ENCODE data around the gene FKBP5. TPM values are rescaled to one million over a fixed set of nuclear protein-coding genes. Genes with fewer than 3 reads are reported as not detected.
"Not testable (repeated sequence)": the region's sequence is repeated elsewhere in the genome, so short reads cannot be mapped to it uniquely, and the experiment has no call there.

Gene FKBP5
- total RNA-seq, 2 donors from 2014 or later = 83.1 to 193 TPM

GRCh38 chr6:35582315-35582714, 106.4 kb downstream of the FKBP5 start:
- DNase-seq (ENCODE audit: low spot score) = no peak
- intact Hi-C loops (cut with DNase I) = loop anchor here (5.0 to 10.0 kb wide), 2 partner anchors 60 to 102 kb away; partner anchors contain the start of gene FKBP5 (in 1 of the 2)

- DNase-seq (ENCODE audit: low spot score) = no peak
- intact Hi-C loops (cut with DNase I) = loop anchor here (5.0 to 10.0 kb wide), 2 partner anchors 59 to 103 kb away; partner anchors contain the start of gene FKBP5 (in 1 of the 2)
Measured at GRCh38 chr6:35581633-35582032, 107.1 kb downstream of the FKBP5 start.

- DNase-seq (ENCODE audit: low spot score) = no peak
Measured at GRCh38 chr6:35580836-35581235, 107.9 kb downstream of the FKBP5 start.

GRCh38 chr6:35576682-35577081, 112.0 kb downstream of the FKBP5 start:
- DNase-seq (ENCODE audit: low spot score) = no peak
- intact Hi-C loops (cut with DNase I) = no loop called here

More at GRCh38 chr6:35580836-35581235, 107.9 kb downstream of the FKBP5 start:
- intact Hi-C loops (cut with DNase I) = loop anchor here (5.0 to 10.0 kb wide), 2 partner anchors 59 to 104 kb away; partner anchors contain the start of gene FKBP5 (in 1 of the 2)

- DNase-seq (ENCODE audit: low spot score) = no peak
- intact Hi-C loops (cut with DNase I) = no loop called here
Measured at GRCh38 chr6:35573495-35574110, 115.1 kb downstream of the FKBP5 start.

- DNase-seq (ENCODE audit: low spot score); intact Hi-C loops (cut with DNase I): not testable (repeated sequence)
Measured at GRCh38 chr6:35570885-35571330, 117.8 kb downstream of the FKBP5 start.

GRCh38 chr6:35569011-35569461, 119.7 kb downstream of the FKBP5 start:
- DNase-seq (ENCODE audit: low spot score) = peak; percentile 90
- intact Hi-C loops (cut with DNase I) = no loop called here

- no peak for DNase-seq (ENCODE audit: low spot score)
- intact Hi-C loops (cut with DNase I) = no loop called here
Measured at GRCh38 chr6:35566794-35567193, 121.9 kb downstream of the FKBP5 start.

GRCh38 chr6:35564733-35565132, 124.0 kb downstream of the FKBP5 start:
- no peak for DNase-seq (ENCODE audit: low spot score)
- intact Hi-C loops (cut with DNase I) = no loop called here

- intact Hi-C loops (cut with DNase I) = no loop called here
- no peak for DNase-seq (ENCODE audit: low spot score)
Measured at GRCh38 chr6:35562060-35562459, 126.7 kb downstream of the FKBP5 start.

- DNase-seq (ENCODE audit: low spot score) = no peak
- intact Hi-C loops (cut with DNase I) = no loop called here
Measured at GRCh38 chr6:35561113-35561512, 127.6 kb downstream of the FKBP5 start.

GRCh38 chr6:35558571-35558970, 130.1 kb downstream of the FKBP5 start:
- intact Hi-C loops (cut with DNase I) = no loop called here
- no peak for DNase-seq (ENCODE audit: low spot score)

- intact Hi-C loops (cut with DNase I) = no loop called here
- no peak for DNase-seq (ENCODE audit: low spot score)
Measured at GRCh38 chr6:35557239-35557638, 131.5 kb downstream of the FKBP5 start.

- DNase-seq (ENCODE audit: low spot score) = no peak
- intact Hi-C loops (cut with DNase I) = no loop called here
Measured at GRCh38 chr6:35554811-35555210, 133.9 kb downstream of the FKBP5 start.

- intact Hi-C loops (cut with DNase I) = no loop called here
Measured at GRCh38 chr6:35553315-35553714, 135.4 kb downstream of the FKBP5 start.

GRCh38 chr6:35552285-35552917, 136.3 kb downstream of the FKBP5 start:
- peak; percentile 70 for DNase-seq (ENCODE audit: low spot score)
- intact Hi-C loops (cut with DNase I) = no loop called here

More at GRCh38 chr6:35553315-35553714, 135.4 kb downstream of the FKBP5 start:
- DNase-seq (ENCODE audit: low spot score) = no peak

- intact Hi-C loops (cut with DNase I) = no loop called here
- no peak for DNase-seq (ENCODE audit: low spot score)
Measured at GRCh38 chr6:35550437-35550836, 138.3 kb downstream of the FKBP5 start.

GRCh38 chr6:35547676-35548075, 141.0 kb downstream of the FKBP5 start:
- no peak for DNase-seq (ENCODE audit: low spot score)
- intact Hi-C loops (cut with DNase I) = no loop called here

- intact Hi-C loops (cut with DNase I) = no loop called here
Measured at GRCh38 chr6:35544769-35545361, 143.8 kb downstream of the FKBP5 start.

GRCh38 chr6:35543459-35544193, 145.1 kb downstream of the FKBP5 start:
- no peak for DNase-seq (ENCODE audit: low spot score)
- intact Hi-C loops (cut with DNase I) = no loop called here

More at GRCh38 chr6:35544769-35545361, 143.8 kb downstream of the FKBP5 start:
- no peak for DNase-seq (ENCODE audit: low spot score)
